Coronary artery (tissue), 2 donors: ENCODE measurements around the gene SLC12A1.
"Not testable (repeated sequence)": the region's sequence is repeated elsewhere in the genome, so short reads cannot be mapped to it uniquely, and the experiment has no call there.

ENCODE experiments used
- DNase-seq: peaks from one replicate; pipeline ENCODE4 v3.0.0-alpha.2; 2017; ENCODE audit warnings: low spot score
- H3K27ac ChIP-seq, 2 donors: fragments of 200-600 bp; sonication (generic); one replicate each; pipeline ENCODE4 v1.5.1; 2016 to 2019
- H3K4me3 ChIP-seq: fragments of 200-600 bp; sonication (generic); 2 replicates; pipeline ENCODE4 v1.5.1; 2016; ENCODE audit warnings: mild to moderate bottlenecking, moderate library complexity
- TF ChIP-seq, protein P1 (sequence below): fragments of 200-600 bp; sonication (generic); IDR thresholded peaks from one replicate; pipeline ENCODE4 v1.5.1; 2019; ENCODE audit warnings: antibody characterized with exemption

SLC12A1 gene

GRCh38 chr15:48313216-48313615 is 107.1 kb downstream of the SLC12A1 start:
- TF ChIP-seq, protein P1, sequence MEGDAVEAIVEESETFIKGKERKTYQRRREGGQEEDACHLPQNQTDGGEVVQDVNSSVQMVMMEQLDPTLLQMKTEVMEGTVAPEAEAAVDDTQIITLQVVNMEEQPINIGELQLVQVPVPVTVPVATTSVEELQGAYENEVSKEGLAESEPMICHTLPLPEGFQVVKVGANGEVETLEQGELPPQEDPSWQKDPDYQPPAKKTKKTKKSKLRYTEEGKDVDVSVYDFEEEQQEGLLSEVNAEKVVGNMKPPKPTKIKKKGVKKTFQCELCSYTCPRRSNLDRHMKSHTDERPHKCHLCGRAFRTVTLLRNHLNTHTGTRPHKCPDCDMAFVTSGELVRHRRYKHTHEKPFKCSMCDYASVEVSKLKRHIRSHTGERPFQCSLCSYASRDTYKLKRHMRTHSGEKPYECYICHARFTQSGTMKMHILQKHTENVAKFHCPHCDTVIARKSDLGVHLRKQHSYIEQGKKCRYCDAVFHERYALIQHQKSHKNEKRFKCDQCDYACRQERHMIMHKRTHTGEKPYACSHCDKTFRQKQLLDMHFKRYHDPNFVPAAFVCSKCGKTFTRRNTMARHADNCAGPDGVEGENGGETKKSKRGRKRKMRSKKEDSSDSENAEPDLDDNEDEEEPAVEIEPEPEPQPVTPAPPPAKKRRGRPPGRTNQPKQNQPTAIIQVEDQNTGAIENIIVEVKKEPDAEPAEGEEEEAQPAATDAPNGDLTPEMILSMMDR, result no peak

DNA sequence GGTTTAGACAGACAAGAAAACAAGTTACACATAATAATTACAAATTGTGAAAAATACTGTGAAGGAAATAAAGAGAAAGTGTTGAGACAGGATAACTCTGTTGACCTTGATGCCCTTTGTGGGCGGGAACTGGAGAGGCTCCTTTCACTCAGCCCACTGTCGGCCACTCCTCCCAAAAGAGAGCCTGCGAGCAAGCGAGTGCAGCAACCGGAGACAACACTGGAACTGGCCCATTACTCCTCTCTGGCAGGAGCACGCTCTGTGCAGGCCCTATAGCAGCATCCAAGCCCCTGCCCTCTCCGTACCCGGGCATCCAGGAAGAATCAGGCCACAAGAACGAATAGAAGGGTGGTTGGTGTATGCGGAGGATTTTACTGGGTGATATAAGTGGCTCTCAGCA is 108.9 kb downstream of the SLC12A1 start:
- no peak overlapping the region for H3K27ac ChIP-seq
- TF ChIP-seq, protein P1, result no peak
- no peak for DNase-seq
- no peak overlapping the region for H3K4me3 ChIP-seq

More at GRCh38 chr15:48313216-48313615, 107.1 kb downstream of the SLC12A1 start:
- Histone ChIP-seq H3K4me3 (no peak overlapping the region), H3K27ac (no peak overlapping the region)
- DNase-seq, result no peak

DNA sequence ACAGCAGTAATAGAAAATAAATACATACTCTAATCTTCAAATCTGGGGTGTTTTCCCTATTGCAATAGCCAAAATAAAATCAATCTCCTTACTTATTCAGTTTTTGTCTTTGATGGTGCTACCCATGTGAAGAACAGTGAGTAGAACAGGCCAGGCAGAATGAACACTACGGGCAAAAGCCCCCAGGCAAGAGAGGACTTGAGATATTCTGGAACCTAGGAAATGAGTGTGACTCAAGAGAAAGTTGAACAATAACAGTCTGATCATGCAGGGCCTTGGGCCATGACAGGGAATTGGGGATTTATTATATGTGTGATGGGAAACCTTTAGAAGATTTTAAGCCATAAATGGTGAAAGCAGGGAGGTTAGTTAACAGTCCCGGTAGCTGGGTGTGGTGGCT is 111.1 kb downstream of the SLC12A1 start:
- Histone ChIP-seq H3K27ac (no peak overlapping the region), H3K4me3 (no peak overlapping the region)
- TF ChIP-seq, protein P1, result no peak
- no peak for DNase-seq

DNA sequence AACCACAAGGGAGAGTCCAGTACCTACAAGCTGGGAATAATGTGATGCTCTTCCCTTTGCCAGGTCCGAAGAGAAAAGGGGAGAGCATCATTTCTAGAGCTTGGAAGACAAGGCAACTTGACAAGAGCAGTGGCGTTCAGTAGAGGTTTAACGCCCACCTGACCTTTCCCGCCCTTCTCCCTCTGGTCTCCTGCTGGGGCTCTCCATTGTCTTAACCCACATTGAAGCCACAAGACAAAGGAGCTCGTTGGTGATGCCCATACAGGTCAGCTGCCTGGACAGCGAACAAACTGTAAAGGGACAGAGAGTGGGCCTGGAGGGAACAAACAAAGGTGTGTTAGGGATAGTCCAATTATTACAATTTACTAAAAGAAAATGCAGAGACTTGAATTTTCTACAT is 112.0 kb downstream of the SLC12A1 start:
- Histone ChIP-seq H3K27ac (no peak overlapping the region), H3K4me3 (no peak overlapping the region)
- TF ChIP-seq, protein P1, result no peak
- no peak for DNase-seq

- TF ChIP-seq, protein P1, result no peak
- no peak for DNase-seq
- Histone ChIP-seq H3K4me3 (no peak overlapping the region), H3K27ac (no peak overlapping the region)
Measured at GRCh38 chr15:48323294-48323693, 117.2 kb downstream of the SLC12A1 start.

- H3K4me3 ChIP-seq, result no peak overlapping the region
- DNase-seq, result no peak
- TF ChIP-seq, protein P1, result no peak
- H3K27ac ChIP-seq, result no peak overlapping the region
Measured at GRCh38 chr15:48324949-48325348, 118.8 kb downstream of the SLC12A1 start.

DNA sequence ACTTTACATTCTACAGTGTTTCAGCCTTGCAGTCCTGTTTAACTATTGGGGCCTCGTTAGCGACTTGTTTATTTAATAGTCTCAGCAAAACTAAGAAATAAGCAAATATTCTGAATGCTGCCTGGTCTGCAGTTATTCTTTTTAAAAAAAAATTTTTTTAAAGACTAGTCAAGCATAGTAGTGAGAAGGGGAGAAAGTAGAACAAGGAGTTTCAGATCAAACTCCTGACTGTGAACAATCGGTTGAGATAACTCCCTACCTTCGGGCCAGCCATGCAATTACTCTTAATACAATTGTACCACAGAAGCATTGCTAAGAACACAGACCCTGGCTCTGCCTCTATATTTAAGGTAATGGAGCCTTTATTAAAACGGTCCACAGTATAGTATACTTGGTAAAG is 119.3 kb downstream of the SLC12A1 start:
- TF ChIP-seq, protein P1, result no peak
- Histone ChIP-seq H3K27ac (no peak overlapping the region), H3K4me3 (no peak overlapping the region)
- no peak for DNase-seq

- H3K4me3 ChIP-seq, DNase-seq: not testable (repeated sequence)
Measured at GRCh38 chr15:48326180-48326579, 120.1 kb downstream of the SLC12A1 start.

More at GRCh38 chr15:48326180-48326579, 120.1 kb downstream of the SLC12A1 start:
- not testable (repeated sequence) for H3K27ac ChIP-seq
